Osteoblast (primary cell): ENCODE measurements around the gene ALG1. TPM values are rescaled to one million over a fixed set of nuclear protein-coding genes. Genes with fewer than 3 reads are reported as not detected.
A peak's percentile ranks its signal among the peaks of the same experiment; 100 is the strongest.
"Not testable (repeated sequence)": the region's sequence is repeated elsewhere in the genome, so short reads cannot be mapped to it uniquely, and the experiment has no call there.

Experiments
- DNase-seq: peaks from one replicate; pipeline ENCODE4 v3.0.0; 2011; ENCODE audit warnings: low spot score, mixed read lengths; ENCODE audit not compliant: insufficient read length; ENCODE audit errors: missing footprints
- H2AFZ ChIP-seq: 2 replicates; pipeline ENCODE4 v1.6.0; 2011; ENCODE audit warnings: mild to moderate bottlenecking, low read length
- H3K27ac ChIP-seq: 2 replicates; pipeline ENCODE4 v1.5.1; 2011; ENCODE audit warnings: mild to moderate bottlenecking, low read depth, low read length, moderate library complexity
- H3K27me3 ChIP-seq: 2 replicates; pipeline ENCODE4 v1.6.0; 2012; ENCODE audit warnings: mild to moderate bottlenecking, control low read depth, inconsistent platforms, low read length, moderate library complexity; ENCODE audit not compliant: insufficient read depth
- H3K36me3 ChIP-seq: 2 replicates; pipeline ENCODE4 v1.5.1; 2011; ENCODE audit warnings: mild to moderate bottlenecking, low read length, control low read depth, moderate library complexity; ENCODE audit not compliant: insufficient read depth
- H3K4me1 ChIP-seq: 2 replicates; pipeline ENCODE4 v1.5.1; 2011; ENCODE audit warnings: mild to moderate bottlenecking, low read length, control low read depth, moderate library complexity; ENCODE audit not compliant: insufficient read depth
- H3K4me2 ChIP-seq: 2 replicates; pipeline ENCODE4 v1.6.0; 2011; ENCODE audit warnings: mild to moderate bottlenecking, low read length; ENCODE audit not compliant: insufficient read depth
- H3K4me3 ChIP-seq: fragments of 200-600 bp; sonication (generic); 3 replicates; pipeline ENCODE4 v1.5.1; 2012; ENCODE audit warnings: mild to moderate bottlenecking, low read length, inconsistent platforms; ENCODE audit not compliant: insufficient read depth
- H3K79me2 ChIP-seq: 2 replicates; pipeline ENCODE4 v1.6.0; 2012; ENCODE audit warnings: mild to moderate bottlenecking, low read length, control low read depth, inconsistent platforms; ENCODE audit not compliant: insufficient read depth
- H3K9me3 ChIP-seq: 2 replicates; pipeline ENCODE4 v1.5.1; 2011; ENCODE audit warnings: low read depth, low read length, control low read depth
- H4K20me1 ChIP-seq: 2 replicates; pipeline ENCODE4 v1.6.0; 2012; ENCODE audit warnings: mild to moderate bottlenecking, low read length, control low read depth; ENCODE audit not compliant: insufficient read depth
- CTCF ChIP-seq: IDR thresholded peaks from 2 replicates; pipeline ENCODE4 v1.5.1; 2011; ENCODE audit warnings: mild to moderate bottlenecking, low read depth, low read length, moderate library complexity; ENCODE audit errors: extremely low read depth
- total RNA-seq: library from RNA; depleted of rRNA; stranded (reverse); fragments of >200 nt; gene quantifications from 2 replicates; pipeline ENCODE4 v1.2.3, GENCODE V29; 2012

ALG1 gene
- total RNA-seq, 1 donor = 43.4 TPM

- Histone ChIP-seq H3K79me2 (no peaks in the 10 kb centered on the region), H2AFZ (no peak overlapping the region), H3K27me3 (peaks cover 3% of the 10 kb centered on the region), H3K27ac (no peak overlapping the region), H3K4me2 (peak overlapping the region; percentile 56), H3K4me1 (peaks cover 15% of the 10 kb centered on the region), H4K20me1 (no peaks in the 10 kb centered on the region), H3K9me3 (no peaks in the 10 kb centered on the region), H3K4me3 (no peak overlapping the region), H3K36me3 (no peaks in the 10 kb centered on the region)
- no peak for TF ChIP-seq CTCF
- DNase-seq = peak; percentile 85
Observed at GRCh38 chr16:5041600-5042133, 30.0 kb upstream of the ALG1 start.

GRCh38 chr16:5042574-5043171, 29.0 kb upstream of the ALG1 start:
- peak; percentile 30 for TF ChIP-seq CTCF
- DNase-seq = no peak
- Histone ChIP-seq H3K9me3 (no peaks in the 10 kb centered on the region), H2AFZ (no peak overlapping the region), H3K4me1 (peaks cover 14% of the 10 kb centered on the region), H3K27me3 (peaks cover 3% of the 10 kb centered on the region), H3K4me3 (no peak overlapping the region), H4K20me1 (no peaks in the 10 kb centered on the region), H3K36me3 (no peaks in the 10 kb centered on the region), H3K4me2 (no peak overlapping the region), H3K79me2 (no peaks in the 10 kb centered on the region), H3K27ac (no peak overlapping the region)

GRCh38 chr16:5044011-5044540, 27.6 kb upstream of the ALG1 start:
- H2AFZ ChIP-seq = no peak overlapping the region
- H3K4me3 ChIP-seq = no peak overlapping the region
- TF ChIP-seq CTCF = no peak
- H3K9me3 ChIP-seq = no peaks in the 10 kb centered on the region
- H3K27me3 ChIP-seq = peaks cover 3% of the 10 kb centered on the region
- no peaks in the 10 kb centered on the region for H3K79me2 ChIP-seq
- no peaks in the 10 kb centered on the region for H4K20me1 ChIP-seq
- DNase-seq = no peak
- no peaks in the 10 kb centered on the region for H3K36me3 ChIP-seq
- H3K4me1 ChIP-seq = peaks cover 14% of the 10 kb centered on the region
- H3K4me2 ChIP-seq = no peak overlapping the region
- H3K27ac ChIP-seq = no peak overlapping the region

- H3K27me3 ChIP-seq, H3K79me2 ChIP-seq, H2AFZ ChIP-seq, H3K4me2 ChIP-seq, H3K9me3 ChIP-seq, H3K27ac ChIP-seq, H3K4me3 ChIP-seq, H4K20me1 ChIP-seq, DNase-seq, H3K36me3 ChIP-seq: not testable (repeated sequence)
- H3K4me1 ChIP-seq = peaks cover 14% of the 10 kb centered on the region
Observed at GRCh38 chr16:5044581-5044980, 27.1 kb upstream of the ALG1 start.
